GM21381 (cell line): ENCODE measurements around the gene ZNF181.

ENCODE experiments used
- ATAC-seq: cut with Tn5 transposase; IDR thresholded peaks from one replicate; pipeline ENCODE4 v1.9.1; 2021; ENCODE audit warnings: mild to moderate bottlenecking, moderate library complexity; ENCODE audit not compliant: unreplicated experiment

The ZNF181 gene

GRCh38 chr19:34744896-34745690 lies 11.1 kb downstream of the ZNF181 start:
- ATAC-seq: no peak

DNA sequence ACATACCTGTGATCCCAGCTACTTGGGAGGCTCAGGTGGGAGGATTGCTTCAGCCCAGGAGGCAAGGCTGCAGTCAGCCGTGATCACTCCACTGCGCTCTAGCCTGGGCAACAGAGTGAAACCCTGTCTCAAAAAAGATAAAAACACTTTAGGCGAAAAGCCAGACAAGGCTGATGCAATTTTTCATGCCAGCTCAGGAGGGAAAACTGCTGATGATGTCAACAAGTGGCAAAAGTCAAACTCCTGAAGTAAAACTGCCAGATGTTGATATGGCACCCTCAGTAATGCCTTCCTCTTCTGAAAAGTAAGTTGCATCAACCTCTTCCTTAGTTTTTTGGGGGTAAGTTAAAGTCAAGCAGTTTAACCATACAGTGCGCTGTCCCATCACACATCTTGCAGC lies 23.4 kb downstream of the ZNF181 start:
- no peak for ATAC-seq

GRCh38 chr19:34759218-34759917 lies 25.3 kb downstream of the ZNF181 start:
- ATAC-seq: no peak

DNA sequence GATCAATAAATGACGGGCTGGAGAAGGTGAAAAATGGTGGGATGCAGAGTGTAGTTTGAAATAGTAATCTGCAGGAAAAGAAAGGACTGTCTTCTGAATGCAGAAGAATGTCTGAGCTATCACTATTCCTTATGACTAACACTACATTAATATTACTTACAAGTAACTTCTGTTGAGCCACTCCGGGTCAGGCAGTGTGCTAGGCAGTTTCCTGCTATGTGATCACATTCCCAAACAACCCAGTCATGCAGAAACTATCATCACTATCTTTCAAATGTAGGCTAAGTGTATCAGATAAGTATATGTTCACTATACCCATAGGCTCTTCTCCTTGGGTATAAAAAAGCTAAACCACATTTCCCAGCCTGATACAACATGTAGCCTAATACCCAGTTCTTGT lies 32.3 kb downstream of the ZNF181 start:
- no peak for ATAC-seq

DNA sequence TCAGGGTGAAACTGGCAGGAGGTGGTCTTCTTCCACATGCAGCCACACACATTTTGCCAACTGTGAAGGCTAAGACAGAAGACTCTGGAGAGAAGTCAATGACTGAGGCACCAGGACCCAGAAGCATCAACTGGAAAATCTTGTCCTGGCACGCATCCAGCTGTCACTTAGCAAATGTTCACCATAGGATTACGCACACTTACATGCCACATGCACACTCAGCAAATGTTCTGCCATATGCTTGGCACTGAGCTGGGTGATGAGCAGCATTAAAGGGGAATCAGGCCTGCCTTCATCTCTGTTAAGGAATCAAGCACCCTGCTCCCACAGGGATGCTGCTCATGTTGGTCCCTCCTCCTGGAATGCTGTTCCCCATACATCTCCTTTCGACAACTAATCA lies 33.9 kb downstream of the ZNF181 start:
- no peak for ATAC-seq

- peak; percentile 96 for ATAC-seq
These were observed 38.9 kb downstream of the ZNF181 start, which contains the start of gene ZNF599 for GRCh38 chr19:34772697-34773554. Gene ZNF599 (minus strand): TSS chr19:34773215. CDS start chr19:34772841, 374 bp downstream.

DNA sequence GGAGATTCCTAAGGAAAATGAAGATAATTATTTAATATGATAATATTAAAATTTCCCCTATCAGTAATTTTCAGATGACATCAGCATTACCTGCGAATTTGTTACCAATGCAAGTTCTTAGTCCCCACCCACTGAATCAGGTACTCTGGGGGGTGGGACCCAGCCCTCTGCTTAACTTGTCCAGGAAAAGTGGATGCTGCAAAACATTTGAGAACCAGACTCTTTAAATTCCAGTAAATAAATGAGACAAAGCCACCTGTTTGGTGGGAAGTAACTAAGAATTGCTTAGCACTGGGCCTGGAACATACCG lies 39.5 kb downstream of the ZNF181 start:
- no peak for ATAC-seq

- ATAC-seq: no peak
These were observed 40.8 kb downstream of the ZNF181 start for GRCh38 chr19:34774857-34775256.

GRCh38 chr19:34778342-34778741 lies 44.3 kb downstream of the ZNF181 start:
- ATAC-seq: no peak

GRCh38 chr19:34779652-34780051 lies 45.6 kb downstream of the ZNF181 start:
- no peak for ATAC-seq

GRCh38 chr19:34786236-34786635 lies 52.2 kb downstream of the ZNF181 start:
- no peak for ATAC-seq

- ATAC-seq: no peak
These were observed 53.2 kb downstream of the ZNF181 start for GRCh38 chr19:34787059-34787824.

GRCh38 chr19:34788074-34788473 lies 54.0 kb downstream of the ZNF181 start:
- ATAC-seq: no peak

GRCh38 chr19:34793565-34793964 lies 59.5 kb downstream of the ZNF181 start:
- ATAC-seq: no peak

- ATAC-seq: no peak
These were observed 60.3 kb downstream of the ZNF181 start for GRCh38 chr19:34794066-34794960.
